NCI-H2196 treated with DMSO at 0.1 percent for 48 hours (cell line): ENCODE measurements around the gene VPS25.

Experiments used
- DNase-seq: peaks from one replicate; lab custom pipeline; 2025; ENCODE audit not compliant: unreplicated experiment; lab: John Stamatoyannopoulos, UW

The VPS25 gene

DNA sequence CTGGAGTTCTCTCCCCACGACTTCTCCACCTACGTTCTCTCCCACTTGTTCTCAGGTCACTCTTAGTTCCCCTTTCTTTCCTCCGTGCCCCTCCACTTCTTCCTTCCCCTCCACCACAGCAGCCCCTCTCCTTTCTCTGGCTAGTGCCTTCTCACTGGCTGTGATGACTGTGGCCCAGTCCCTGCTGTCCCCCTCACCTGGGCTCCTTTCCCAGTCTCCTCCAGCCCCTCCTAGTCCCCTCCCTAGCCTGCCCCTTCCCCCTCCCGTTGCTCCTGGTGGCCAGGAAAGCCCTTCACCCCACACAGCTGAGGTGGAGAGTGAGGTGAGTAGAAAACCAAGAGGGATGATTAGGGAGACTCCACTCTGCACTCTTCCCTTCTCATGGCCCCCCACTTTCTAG lies 21.8 kb downstream of the VPS25 start:
- no peak for DNase-seq

DNA sequence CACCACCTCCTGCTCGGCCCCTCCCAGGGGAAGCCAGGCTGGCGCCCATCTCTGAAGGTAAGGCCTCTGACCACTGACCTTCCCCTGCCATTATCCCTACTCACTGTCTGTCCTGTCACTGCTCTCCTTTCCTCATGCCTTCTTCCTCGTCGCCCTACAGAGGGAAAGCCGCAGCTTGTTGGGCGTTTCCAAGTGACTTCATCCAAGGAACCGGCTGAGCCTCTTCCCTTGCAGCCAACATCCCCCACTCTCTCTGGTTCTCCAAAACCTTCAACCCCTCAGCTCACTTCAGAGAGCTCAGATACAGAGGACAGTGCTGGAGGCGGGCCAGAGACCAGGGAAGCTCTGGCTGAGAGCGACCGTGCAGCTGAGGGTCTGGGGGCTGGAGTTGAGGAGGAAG lies 22.2 kb downstream of the VPS25 start:
- DNase-seq = no peak

DNA sequence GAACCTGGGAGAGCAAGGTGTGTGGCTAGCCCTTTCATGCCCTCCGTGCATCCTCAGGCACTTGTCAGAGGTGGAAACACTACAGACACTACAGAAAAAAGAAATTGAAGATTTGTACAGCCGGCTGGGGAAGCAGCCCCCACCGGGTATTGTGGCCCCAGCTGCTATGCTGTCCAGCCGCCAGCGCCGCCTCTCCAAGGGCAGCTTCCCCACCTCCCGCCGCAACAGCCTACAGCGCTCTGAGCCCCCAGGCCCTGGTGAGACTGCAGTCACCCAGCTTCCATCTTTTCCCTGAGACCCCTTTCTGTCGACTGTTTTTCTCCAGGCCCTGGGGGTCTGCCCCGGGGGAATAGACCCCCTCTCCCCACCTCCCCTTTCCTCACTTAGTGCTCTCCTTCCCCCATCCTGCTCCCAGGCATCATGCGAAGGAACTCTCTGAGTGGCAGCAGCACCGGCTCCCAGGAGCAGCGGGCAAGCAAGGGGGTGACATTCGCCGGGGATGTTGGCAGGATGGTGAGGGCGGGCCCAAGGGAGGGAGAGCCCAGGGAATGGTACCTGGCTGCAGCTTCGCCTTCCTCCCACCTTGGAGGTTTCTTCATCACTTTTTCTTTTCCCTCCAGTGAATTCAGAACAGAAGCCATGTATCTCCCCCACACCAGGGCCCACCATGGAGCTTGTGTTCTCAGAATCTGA lies 23.0 kb downstream of the VPS25 start:
- DNase-seq = no peak

DNA sequence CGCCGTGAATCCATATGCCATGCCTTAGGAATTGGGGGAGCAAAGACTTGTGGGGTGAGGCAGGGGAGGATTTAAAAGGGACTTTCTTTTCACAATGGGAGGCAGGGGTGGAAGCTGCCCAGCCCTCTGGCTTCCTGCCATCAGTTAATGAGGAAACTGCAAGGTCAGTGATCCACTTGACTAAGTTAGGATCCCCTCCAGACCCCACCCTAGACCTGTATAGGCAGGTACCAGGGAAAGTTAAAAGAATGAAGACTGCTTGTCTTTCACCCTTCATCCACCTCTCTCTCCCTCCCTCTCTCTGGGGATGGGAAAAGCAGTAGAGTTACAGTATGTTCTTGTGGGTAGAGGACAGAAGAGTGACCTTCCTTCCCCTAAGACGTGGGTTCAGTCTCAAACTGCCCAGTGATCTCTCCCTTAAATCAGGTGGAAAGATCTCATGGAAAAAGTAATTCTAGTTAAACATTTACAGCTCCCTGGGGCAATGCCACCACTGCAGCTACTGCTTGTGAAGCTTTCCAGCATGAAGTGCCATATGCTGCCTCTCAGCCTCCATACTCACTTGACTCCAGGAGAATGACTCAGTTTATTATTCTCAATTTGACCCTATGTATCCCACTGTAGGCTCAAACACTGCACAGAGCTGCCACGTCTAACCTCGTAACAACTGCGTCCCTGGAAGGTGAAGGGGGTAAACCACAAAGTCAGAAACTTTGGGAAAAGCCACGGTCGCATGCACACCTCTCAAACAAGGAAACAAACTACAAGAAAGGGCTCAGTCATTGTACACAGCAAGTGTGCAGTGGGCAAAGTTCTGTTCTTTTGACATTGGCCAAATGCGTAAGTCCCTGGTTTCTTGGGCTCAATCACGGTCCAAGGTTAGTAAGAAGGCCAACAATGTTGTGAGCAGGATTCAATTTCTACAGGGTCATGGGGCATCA lies 24.1 kb downstream of the VPS25 start:
- DNase-seq = no peak

DNA sequence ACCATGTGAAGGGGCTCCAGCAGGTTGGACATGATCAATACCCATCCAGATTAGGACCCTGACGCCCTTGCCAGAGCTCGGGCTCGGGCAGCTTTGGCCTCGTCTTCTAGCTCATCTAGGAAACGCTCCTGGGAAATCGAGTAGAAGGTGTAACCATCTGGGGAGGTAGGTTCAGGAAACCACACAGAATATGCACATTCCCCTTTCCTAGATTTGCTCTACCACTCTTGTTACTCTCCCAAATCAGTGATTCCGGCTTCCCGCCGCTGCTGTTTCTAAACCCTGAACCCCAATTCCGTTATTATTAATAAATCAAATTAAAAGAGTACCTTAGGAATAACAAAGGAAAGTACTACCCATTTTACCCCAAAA lies 24.7 kb downstream of the VPS25 start:
- no peak for DNase-seq

DNA sequence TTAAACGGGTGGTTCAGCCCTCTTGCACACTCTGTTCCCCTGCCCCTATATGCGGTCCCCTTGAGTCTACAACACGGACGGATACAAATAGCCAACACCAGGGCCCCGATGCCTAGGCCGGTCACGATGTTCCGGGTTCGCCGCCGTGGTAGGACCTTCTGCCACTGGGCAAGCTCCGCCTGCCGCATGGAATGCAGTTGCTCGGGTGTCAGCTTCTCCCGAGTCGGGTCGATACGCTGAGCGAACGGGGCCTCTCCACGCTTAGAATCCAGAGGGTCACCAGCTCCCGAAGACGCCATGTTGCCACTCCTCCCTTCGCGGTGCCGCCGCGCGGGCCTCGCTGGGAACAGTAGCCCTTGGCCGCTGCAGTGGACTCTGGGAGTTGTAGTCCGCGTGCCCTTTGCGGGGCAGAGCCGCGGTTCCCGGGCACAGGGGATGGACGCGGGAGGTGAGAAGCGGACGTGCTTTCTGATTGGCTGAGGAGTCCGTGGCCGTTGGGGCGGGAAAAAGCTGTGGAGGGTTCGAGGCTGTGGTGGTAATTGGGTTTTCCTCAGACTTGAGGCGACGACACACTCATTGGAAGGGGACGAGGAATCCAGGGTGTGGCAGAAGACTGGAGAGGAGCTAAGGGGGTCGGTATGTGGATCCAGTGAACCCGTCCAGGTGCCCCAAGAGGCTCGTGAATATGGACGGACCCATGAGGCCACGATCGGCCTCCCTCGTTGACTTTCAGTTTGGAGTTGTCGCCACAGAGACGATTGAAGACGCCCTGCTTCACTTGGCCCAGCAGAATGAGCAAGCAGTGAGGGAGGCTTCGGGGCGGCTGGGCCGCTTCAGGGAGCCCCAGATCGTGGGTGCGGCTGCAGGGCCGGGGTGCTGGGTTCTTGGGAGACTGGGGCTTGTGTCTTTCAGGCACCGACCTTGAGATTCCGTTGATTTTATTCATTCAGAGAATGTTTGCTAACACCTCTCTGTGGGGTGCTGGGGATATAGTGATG lies 25.4 kb downstream of the VPS25 start, which contains the start of the genes CNTD1 and COA3:
CNTD1 (plus strand) TSS at position 479 of the 998 bp plus-strand sequence; CDS start at position 686, 207 bp downstream.
COA3 (minus strand) TSS at position 322 of the 998 bp plus-strand sequence; CDS start at position 299, 23 bp downstream.
- DNase-seq = peak; percentile 53

DNA sequence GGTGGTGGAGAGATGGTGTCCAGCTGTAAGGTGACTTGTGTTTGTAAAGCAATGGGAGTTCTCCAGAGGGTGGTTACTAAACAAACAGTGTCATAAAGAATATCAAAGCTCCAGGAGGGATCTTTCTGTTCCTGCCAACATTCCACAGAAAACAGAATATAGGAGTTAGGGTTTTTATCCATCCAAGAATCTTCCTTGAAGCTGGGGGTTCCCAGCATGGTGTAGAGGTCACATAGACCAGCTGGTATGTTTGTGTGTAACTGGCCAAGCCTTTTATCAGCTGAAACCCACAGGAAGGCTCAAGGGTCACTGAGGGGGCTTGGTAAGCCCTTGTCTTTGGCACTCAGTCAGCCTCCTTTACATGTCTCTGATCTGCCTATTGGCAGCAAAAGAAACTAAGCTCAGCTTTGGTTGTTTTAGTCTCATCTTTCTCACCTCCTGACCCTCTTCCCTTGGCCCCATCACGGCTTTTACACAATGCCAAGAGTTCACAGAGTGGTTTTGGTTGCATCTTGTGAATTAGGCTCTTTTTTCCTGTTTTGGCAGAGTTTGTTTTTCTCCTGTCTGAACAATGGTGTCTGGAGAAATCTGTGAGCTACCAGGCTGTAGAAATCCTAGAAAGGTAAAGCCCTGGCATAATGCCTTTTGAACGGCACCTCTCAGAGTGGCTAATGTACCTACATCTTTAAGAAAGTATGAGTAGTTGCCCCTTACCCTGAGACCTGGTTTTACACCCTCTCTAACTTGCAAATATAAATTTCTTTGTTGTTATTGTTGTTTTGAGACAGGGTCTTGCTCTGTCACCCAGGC lies 30.0 kb downstream of the VPS25 start:
- DNase-seq = peak; percentile 10

DNA sequence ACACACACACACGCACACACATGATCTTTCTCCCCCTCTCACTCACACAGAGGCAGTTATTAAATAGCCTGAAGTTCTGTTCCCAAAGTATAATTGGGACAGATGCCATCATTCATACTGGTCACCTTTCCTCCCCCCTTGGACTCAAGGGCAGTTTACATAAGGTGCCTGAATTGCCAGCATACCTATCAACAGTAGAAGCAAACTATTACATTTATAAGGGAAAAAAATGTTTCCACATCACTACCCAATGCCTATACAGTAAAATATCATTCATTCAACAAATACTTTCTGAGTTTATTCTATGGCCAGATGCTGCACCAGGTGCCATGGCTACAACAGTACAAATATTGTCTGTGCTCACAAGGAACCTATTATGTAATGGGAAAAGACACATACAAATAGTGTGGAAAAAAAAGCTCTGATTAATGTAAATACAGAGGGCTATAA lies 31.7 kb downstream of the VPS25 start:
- DNase-seq = no peak

DNA sequence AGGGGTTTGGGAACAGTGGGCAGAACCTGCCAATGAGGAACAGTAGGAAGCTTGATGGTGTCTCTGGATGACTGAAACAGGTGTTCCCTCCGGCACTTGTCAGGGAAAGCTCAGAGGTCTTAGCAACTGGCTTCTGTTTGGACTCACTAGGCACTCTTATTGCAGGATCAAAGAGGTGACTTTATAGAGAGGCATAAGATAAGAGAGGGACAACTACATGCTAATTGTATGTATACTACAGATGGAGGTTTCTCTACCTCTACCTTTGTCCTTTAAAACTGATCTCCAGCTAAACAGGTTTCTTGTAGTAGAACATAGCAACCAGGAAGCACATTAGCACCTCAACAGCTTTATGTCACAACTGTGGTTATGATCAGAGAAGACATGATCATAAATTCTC lies 33.0 kb downstream of the VPS25 start:
- no peak for DNase-seq

DNA sequence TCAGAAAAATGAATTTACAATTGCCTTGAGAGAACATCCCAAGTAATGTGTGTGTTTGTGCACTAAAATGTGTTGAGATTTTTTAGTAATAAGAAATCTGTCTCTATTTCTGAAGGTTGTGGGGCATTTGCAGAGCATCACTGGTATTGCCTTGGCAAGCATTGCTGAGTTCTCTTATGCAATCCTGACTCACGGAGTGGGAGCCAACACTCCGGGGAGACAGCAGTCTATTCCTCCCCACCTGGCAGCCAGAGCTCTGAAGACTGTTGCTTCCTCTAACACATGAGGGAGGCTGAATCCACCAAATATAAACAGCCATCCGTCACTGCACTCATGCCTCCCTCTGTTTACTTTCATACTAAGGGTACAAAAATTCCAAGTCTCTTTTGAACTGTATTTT lies 36.0 kb downstream of the VPS25 start:
- no peak for DNase-seq

DNA sequence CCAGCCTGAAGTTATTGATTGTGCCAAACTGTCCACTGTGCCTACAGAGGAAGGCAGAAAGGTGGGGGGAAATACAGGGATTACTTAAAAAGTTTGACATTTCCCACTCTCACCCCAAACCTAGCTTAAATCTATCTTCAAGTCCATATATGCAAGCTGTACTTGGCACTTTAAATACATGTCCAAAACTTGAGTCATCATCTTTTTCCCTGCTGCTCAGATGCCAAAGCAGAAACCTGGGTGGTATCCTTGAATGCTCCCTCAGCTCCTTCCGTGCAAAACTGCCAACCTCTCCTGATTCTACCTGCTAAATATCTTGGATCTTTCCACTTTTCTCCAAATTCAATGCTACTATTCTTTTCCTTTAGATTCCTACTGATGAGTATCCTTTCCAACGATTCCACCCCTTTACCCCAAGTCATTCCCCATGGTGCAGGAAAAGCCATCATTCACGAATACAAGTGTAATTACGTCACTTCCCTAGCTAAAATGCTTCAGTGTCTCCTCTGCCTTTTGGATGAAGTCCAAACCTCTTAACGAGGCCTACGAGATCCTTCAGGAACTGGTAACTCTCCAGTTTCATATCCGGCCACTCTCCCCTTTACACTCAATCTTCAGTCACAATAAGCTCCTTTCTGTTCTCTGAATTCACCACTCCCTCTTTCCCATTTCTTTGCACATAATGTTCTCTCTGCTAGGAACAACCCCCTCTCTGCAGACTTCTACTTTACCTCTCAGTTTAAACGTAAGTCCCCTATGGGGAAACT lies 41.6 kb downstream of the VPS25 start:
- DNase-seq = peak; percentile 24

DNA sequence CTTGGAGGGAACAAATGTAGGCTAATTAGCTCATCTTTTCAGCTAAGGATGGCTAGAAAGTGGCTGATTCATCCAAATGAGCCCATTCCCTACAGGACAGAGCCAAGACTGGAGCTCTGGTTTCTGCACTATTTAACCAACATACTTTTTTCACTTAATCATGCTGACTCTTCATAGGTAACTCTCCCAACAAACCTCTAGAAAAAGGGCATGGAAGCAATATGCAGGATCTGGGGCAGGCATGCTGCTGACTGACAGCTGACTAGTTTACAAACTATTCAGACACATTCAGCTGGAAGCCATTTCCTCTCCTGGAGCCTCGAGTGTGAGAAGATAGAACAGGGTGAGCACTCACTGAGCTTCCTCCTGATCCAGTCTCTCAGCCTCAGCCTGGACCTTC lies 44.6 kb downstream of the VPS25 start:
- no peak for DNase-seq

DNA sequence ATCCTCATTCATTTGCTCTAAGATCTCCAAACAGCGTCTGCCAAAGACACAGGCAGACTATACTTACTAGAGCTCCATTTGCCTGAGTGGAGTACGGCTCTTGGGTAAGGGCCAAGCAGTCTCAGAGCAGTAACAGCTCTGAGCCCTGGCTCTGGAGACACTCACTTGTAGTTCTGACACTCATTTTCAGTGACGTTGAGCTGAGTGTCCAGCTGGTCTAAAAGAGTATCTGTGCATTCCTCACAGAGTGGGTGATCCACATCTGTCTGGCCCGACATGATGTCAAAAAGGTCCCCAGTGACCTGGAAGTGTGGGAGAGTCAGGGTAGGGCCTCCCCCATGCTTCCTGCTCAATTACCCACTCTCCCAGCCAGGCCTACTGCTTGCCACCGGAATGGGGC lies 45.1 kb downstream of the VPS25 start:
- no peak for DNase-seq

DNA sequence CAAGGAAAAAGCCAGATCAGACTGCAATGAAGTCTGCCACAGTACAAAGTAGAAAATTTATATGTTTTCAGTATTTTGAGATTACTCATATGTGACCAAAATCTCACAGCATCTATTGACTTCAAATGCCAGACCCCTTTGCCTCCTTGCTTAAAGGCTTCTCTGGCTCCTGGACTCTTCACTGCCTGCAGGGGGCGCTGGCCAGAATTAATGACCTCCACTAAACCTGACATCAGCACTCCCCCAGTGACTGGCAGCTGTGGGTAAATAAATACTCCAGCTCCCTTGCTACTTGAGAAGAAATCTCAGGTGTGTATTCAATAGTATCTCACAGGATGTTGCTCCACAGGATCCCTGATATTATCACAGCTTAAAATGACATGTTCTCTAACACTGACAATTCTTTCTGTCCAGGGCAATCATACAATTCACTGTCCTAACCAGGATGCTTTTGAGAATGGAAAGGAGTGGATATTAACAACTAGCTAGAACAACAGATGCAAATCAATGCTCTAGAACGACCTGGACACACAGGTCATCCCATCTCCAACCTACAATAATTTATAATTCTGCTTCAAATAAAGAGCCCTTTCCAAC lies 46.8 kb downstream of the VPS25 start:
- no peak for DNase-seq

DNA sequence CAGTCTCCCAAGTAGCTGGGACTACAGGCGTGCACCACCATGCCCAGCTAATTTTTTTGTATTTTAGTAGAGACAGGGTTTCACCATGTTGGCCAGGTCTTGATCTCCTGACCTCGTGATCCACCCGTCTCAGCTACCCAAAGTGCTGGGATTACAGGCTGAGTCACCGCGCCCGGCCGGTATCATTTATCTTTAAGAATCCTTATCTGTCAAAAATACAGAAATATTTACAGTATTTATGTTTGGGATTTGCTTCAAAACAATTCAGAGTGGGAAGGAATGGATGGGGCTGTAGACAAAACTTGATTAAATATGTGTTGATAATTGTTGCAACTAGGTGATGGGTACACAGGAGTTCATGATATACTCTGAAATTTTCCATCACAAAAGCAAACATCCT lies 47.9 kb downstream of the VPS25 start:
- DNase-seq = no peak

DNA sequence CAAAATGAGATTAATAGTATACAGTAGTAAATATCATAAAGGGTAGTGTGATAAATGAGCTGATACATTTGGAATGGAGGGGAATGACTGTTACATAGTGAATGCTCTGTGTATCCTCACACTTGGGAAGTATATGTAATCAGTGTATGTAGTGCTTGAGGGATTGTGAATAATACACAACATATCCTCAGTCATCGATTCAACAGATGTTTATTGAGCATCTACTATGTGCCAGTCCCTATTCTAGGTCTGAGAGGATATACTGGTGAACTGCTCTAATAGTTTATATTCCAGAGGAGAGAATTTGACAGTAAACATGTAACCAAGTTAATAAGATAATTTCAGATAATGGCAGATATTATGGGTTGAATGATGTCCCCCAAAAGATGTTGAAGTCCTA lies 54.2 kb downstream of the VPS25 start:
- DNase-seq = no peak
